GM12878 (cell line): ENCODE data around the gene TSPYL4. TPM values are rescaled to one million over a fixed set of nuclear protein-coding genes. Genes with fewer than 3 reads are reported as not detected.

Source experiments
- ATAC-seq: fragments of 200-7000 bp; cut with Tn5 transposase; 3 replicates; pipeline ENCODE4 v1.9.1; 2020; ENCODE audit warnings: mild to moderate bottlenecking, moderate library complexity
- BruUV-seq: library from RNA; stranded (reverse); fragments of 400-500 nt; replicated peaks from 2 replicates; lab custom pipeline; 2021; lab: Mats Ljungman, UMichigan
- CTCF ChIA-PET: fragments of 300-600 bp; sonication (Branson Sonifier 250); formaldehyde crosslinking; extraction: SDS; loops from one replicate; lab custom pipeline; 2021; ENCODE audit warnings: inconsistent platforms; lab: Yijun Ruan, JAX
- POLR2A ChIA-PET: fragments of 350-600 bp; formaldehyde crosslinking; extraction: SDS; loops from one replicate; lab custom pipeline; 2021; ENCODE audit warnings: inconsistent platforms; lab: Charles Lee
- RAD21 ChIA-PET: fragments of 300-600 bp; sonication (Branson Sonifier 250); formaldehyde crosslinking; loops from one replicate; lab custom pipeline; 2023; ENCODE audit warnings: antibody characterized with exemption; ENCODE audit not compliant: unreplicated experiment; lab: Charles Lee
- SMC1A ChIA-PET: fragments of 300-600 bp; sonication (Branson Sonifier 250); formaldehyde crosslinking; loops from one replicate; lab custom pipeline; 2023; ENCODE audit not compliant: unreplicated experiment, uncharacterized antibody; lab: Charles Lee
- DNase-seq: peaks from one replicate; pipeline ENCODE4 v3.0.0-alpha.2; 2011; ENCODE audit warnings: low read depth, low spot score
- FAIRE-seq: peaks from 3 replicates; lab custom pipeline; 2011; peaks lifted over from hg19 to GRCh38; lab: Jason Lieb, UNC
- H2AFZ ChIP-seq: 2 replicates; pipeline ENCODE4 v1.6.0; 2011; ENCODE audit warnings: low read depth, low read length, control low read depth; ENCODE audit not compliant: control insufficient read depth
- H3K27ac ChIP-seq: 2 replicates; pipeline ENCODE4 v1.5.1; 2011; ENCODE audit warnings: control low read depth; ENCODE audit not compliant: control insufficient read depth, insufficient read depth
- H3K27me3 ChIP-seq, 2 experiments: replicated peaks in 1 of 2; 2 replicates each; pipeline versions ENCODE4 v1.6.0 to v1.6.1; 2011; ENCODE audit warnings: low read length in 1 of 2; ENCODE audit not compliant: control insufficient read depth in 2 of 2, insufficient read depth in 2 of 2
- H3K36me3 ChIP-seq, 2 experiments: 2 replicates each; pipeline ENCODE4 v1.5.1; 2011; ENCODE audit warnings: low read length in 1 of 2; ENCODE audit not compliant: control insufficient read depth in 2 of 2, insufficient read depth in 2 of 2
- H3K4me1 ChIP-seq: 2 replicates; pipeline ENCODE4 v1.6.1; 2011; ENCODE audit warnings: mild to moderate bottlenecking, low read length, moderate library complexity, mixed read lengths; ENCODE audit not compliant: control insufficient read depth, insufficient read depth
- H3K4me2 ChIP-seq: 2 replicates; pipeline ENCODE4 v1.6.0; 2011; ENCODE audit warnings: control low read depth; ENCODE audit not compliant: control insufficient read depth, insufficient read depth
- H3K4me3 ChIP-seq: fragments of 200-600 bp; sonication (generic); 2 replicates; pipeline ENCODE4 v1.5.1; 2016
- H3K79me2 ChIP-seq: 2 replicates; pipeline ENCODE4 v1.6.0; 2011; ENCODE audit warnings: low read length; ENCODE audit not compliant: control insufficient read depth, insufficient read depth
- H3K9ac ChIP-seq: 2 replicates; pipeline ENCODE4 v1.8.0; 2011; ENCODE audit warnings: low read length, control low read depth, mixed read lengths; ENCODE audit not compliant: control insufficient read depth, insufficient read depth
- H3K9me3 ChIP-seq: replicated peaks from 3 replicates; pipeline ENCODE4 v1.5.1; 2011; ENCODE audit warnings: mild to moderate bottlenecking, low read length; ENCODE audit not compliant: control insufficient read depth, insufficient read depth
- H4K20me1 ChIP-seq: 2 replicates; pipeline ENCODE4 v1.6.0; 2011; ENCODE audit not compliant: control insufficient read depth, insufficient read depth
- CTCF ChIP-seq, 3 experiments: IDR thresholded peaks in 2 of 3; conservative IDR thresholded peaks in 1 of 3; 2 replicates each; pipeline ENCODE4 v1.5.1; 2011; ENCODE audit warnings: low read depth in 3 of 3, low read length in 3 of 3, mild to moderate bottlenecking in 3 of 3, control low read depth in 2 of 3, moderate library complexity in 2 of 3, inconsistent platforms in 1 of 3, mixed read lengths in 1 of 3; ENCODE audit not compliant: control insufficient read depth in 2 of 3, insufficient read depth in 1 of 3; ENCODE audit errors: extremely low read depth in 1 of 3
- RAD21 ChIP-seq: IDR thresholded peaks from 2 replicates; pipeline ENCODE4 v1.6.1; 2011; ENCODE audit warnings: mild to moderate bottlenecking, low read depth, low read length, moderate library complexity; ENCODE audit not compliant: insufficient read depth
- SMC3 ChIP-seq: IDR thresholded peaks from 2 replicates; pipeline ENCODE4 v1.6.1; 2011; ENCODE audit warnings: low read length, improper control_type of control experiment, borderline replicate concordance
- TARDBP ChIP-seq: IDR thresholded peaks from 2 replicates; pipeline ENCODE4 v1.6.1; 2016; ENCODE audit warnings: borderline replicate concordance
- WGBS: methylation state at CpG from one replicate; pipeline ENCODE4 v1.1.6; 2016; ENCODE audit warnings: low lambda C conversion rate; ENCODE audit not compliant: insufficient replicate concordance, insufficient coverage; ENCODE audit errors: missing lambda C conversion rate; 5-methylcytosine and 5-hydroxymethylcytosine counted together
- in situ Hi-C: fragments of 300-500 bp; cut with MboI; formaldehyde crosslinking; loops from 9 replicates; pipeline ENCODE4 v1.14.3; 2018; ENCODE audit warnings: mixed read lengths
- intact Hi-C: fragments of 100-400 bp; cut with micrococcal nuclease; formaldehyde crosslinking; loops from one replicate; pipeline ENCODE4 v1.14.2; 2022; ENCODE audit not compliant: unreplicated experiment
- polyA plus RNA-seq, 11 experiments: library from polyadenylated mRNA; depleted of rRNA in 4 of 11; unstranded in 6 of 11; stranded (reverse) in 5 of 11; fragments of >200 nt; fragmentation: Nextera tagmentation in 4 of 11; fragmentation: Illumina TruSeq in 1 of 11; extraction: Ambion mirVana in 4 of 11; extraction: Trizol in 1 of 11; gene quantifications; 1 replicate in 1 of 11; 2 replicates in 10 of 11; pipeline versions ENCODE4 v1.2.1 to v1.2.3, GENCODE V29; 2011 to 2016; ENCODE audit warnings: inconsistent platforms in 2 of 11, missing spikeins in 2 of 11, low read depth in 1 of 11
- total RNA-seq, 4 experiments: library from RNA; depleted of rRNA in 3 of 4; stranded (reverse); fragments of >200 nt in 3 of 4; fragmentation: Illumina TruSeq in 1 of 4; extraction: Trizol in 1 of 4; gene quantifications; 2 replicates each; pipeline versions ENCODE4 v1.2.1 to v1.2.3, GENCODE V29; 2013 to 2021

The TSPYL4 gene
- total and polyA plus RNA-seq, 10 of the 15 experiments (the other 5 are each of a cell fraction or from before 2014, with no cell fraction given), result 1.5 to 27.6 (median 20.0) TPM

DNA sequence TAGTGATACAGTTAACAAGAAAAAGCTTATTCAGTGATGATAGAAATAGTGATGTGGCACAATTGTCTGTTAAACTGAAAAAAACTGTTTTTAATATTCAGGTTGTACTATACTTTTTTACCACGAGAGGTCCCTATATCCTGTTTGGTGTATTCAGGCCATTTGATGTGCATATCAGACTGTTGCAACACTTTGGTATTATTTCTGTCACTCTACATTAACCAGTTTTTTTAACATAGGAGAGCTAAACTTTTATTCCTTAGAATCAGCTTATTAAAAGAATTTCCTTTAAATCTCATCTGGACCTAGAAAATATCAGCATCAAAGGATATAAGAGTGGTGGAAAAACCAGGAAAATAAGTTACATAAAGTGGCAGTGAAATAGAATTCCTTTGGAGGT lies 36.8 kb downstream of the TSPYL4 start:
- ATAC-seq (peak; percentile 69), DNase-seq (no peak), FAIRE-seq (no peak)
- Histone ChIP-seq H3K4me3 (no peak overlapping the region), H4K20me1 (no peaks in the 10 kb centered on the region), H2AFZ (no peak overlapping the region), H3K79me2 (no peaks in the 10 kb centered on the region), H3K36me3 (peaks cover 0 to 5% of the 10 kb centered on the region in 2 experiments; a peak in 2 of 4 replicates), H3K27ac (no peak overlapping the region), H3K4me2 (no peak overlapping the region), H3K9me3 (no peaks in the 10 kb centered on the region), H3K27me3 (no peaks in the 10 kb centered on the region), H3K4me1 (no peaks in the 10 kb centered on the region), H3K9ac (no peak overlapping the region)
- RAD21 ChIA-PET, result interaction anchor here (1.0 to 2.4 kb wide), 6 partner anchors 51 to 316 kb away, joined by 3 to 15 read pairs (median 4); no protein-coding TSS in a partner anchor
- WGBS, result 0% methylated on average over 1 of the region's 1 CpG
- POLR2A ChIA-PET, result no interaction called here
- in situ Hi-C loops, result no loop called here
- CTCF ChIA-PET, result interaction anchor here (0.8 to 3.0 kb wide), 32 partner anchors 8 to 472 kb away, joined by 3 to 45 read pairs (median 4); partner anchors contain the start of genes TSPYL1 and TSPYL4
- no TSS peak for BruUV-seq
- SMC1A ChIA-PET, result interaction anchor here (0.5 to 2.8 kb wide), 13 partner anchors 9 to 343 kb away, joined by 3 to 14 read pairs (median 3); no protein-coding TSS in a partner anchor
- TF ChIP-seq RAD21 (peak; percentile 31; the same call in 1 of the 2 replicates), SMC3 (peak; percentile 33; the same call in 1 of the 2 replicates), TARDBP (no peak), CTCF (IDR thresholded peaks at IDR 0.05 in 2 of 3, conservative IDR thresholded peaks at IDR 0.05 in 1 of 3; ENCODE audit: control insufficient read depth in 2 of 3, extremely low read depth in 1 of 3, insufficient read depth in 1 of 3, low read depth in 3 of 3, low read length in 3 of 3) (peak in 2 of 3 experiments; percentile 30 to 41; a peak in 3 of 6 replicates)
- intact Hi-C loops, result loop anchor here (5.0 kb wide), 1 partner anchor 315 kb away; no protein-coding TSS in a partner anchor
